HCT116 (cell line): ENCODE measurements around the gene SLIT1. TPM values are rescaled to one million over a fixed set of nuclear protein-coding genes. Genes with fewer than 3 reads are reported as not detected.

Experiments
- ATAC-seq: fragments of 200-7000 bp; cut with Tn5 transposase; 2 replicates; pipeline ENCODE4 v1.9.1; 2020; ENCODE audit warnings: mild to moderate bottlenecking, moderate library complexity
- BruUV-seq: library from RNA; stranded (reverse); fragments of 400-500 nt; replicated peaks from 2 replicates; lab custom pipeline; 2021; lab: Mats Ljungman, UMichigan
- CTCF ChIA-PET: fragments of 300-600 bp; sonication (Branson Sonifier 250); formaldehyde crosslinking; loops from one replicate; lab custom pipeline; 2021; ENCODE audit warnings: antibody characterized with exemption; lab: Charles Lee
- POLR2A ChIA-PET: fragments of 300-600, 350-600 bp; sonication (Branson Sonifier 250); formaldehyde crosslinking; loops from one replicate; lab custom pipeline; 2021; ENCODE audit warnings: antibody characterized with exemption; lab: Charles Lee
- RAD21 ChIA-PET, 2 experiments: fragments of 300-600 bp; sonication (Branson Sonifier 250); formaldehyde crosslinking; loops; one replicate each; lab custom pipeline; 2023; ENCODE audit warnings: low total read pairs in 2 of 2; ENCODE audit not compliant: uncharacterized antibody in 2 of 2, unreplicated experiment in 2 of 2, low non-redundant PET in 1 of 2; lab: Charles Lee
- DNase-seq: peaks from one replicate; pipeline ENCODE4 v3.0.0-alpha.2; 2010; ENCODE audit warnings: low read depth, low spot score
- H2AFZ ChIP-seq: fragments of 200-600 bp; shearing (Covaris generic), sonication (generic); 2 replicates; pipeline ENCODE4 v1.6.1; 2017; ENCODE audit warnings: low read depth, mixed run types, mixed read lengths, antibody characterized with exemption, low read length; ENCODE audit not compliant: poor library complexity, severe bottlenecking
- H3K27ac ChIP-seq: 2 replicates; pipeline ENCODE4 v1.5.1; 2012; ENCODE audit warnings: low read depth, low read length
- H3K27me3 ChIP-seq: fragments of 200-600 bp; sonication (generic); 2 replicates; pipeline ENCODE4 v1.6.1; 2016; ENCODE audit warnings: mixed run types, low read length, mixed read lengths; ENCODE audit not compliant: insufficient read depth
- H3K36me3 ChIP-seq, 2 experiments: fragments of 200-500 bp in 1 of 2; fragments of 200-600 bp in 1 of 2; sonication (Bioruptor generic) in 1 of 2; sonication (generic) in 1 of 2; 2 replicates each; pipeline versions ENCODE4 v1.5.1 to v1.6.1; 2014 to 2016; ENCODE audit warnings: low read length in 2 of 2, inconsistent platforms in 1 of 2, mixed read lengths in 1 of 2, mixed run types in 1 of 2; ENCODE audit not compliant: insufficient read depth in 2 of 2, control insufficient read depth in 1 of 2
- H3K4me1 ChIP-seq, 2 experiments: fragments of 200-600 bp in 1 of 2; sonication (generic) in 1 of 2; 2 replicates each; pipeline versions ENCODE4 v1.5.1 to v1.6.1; 2012 to 2017; ENCODE audit warnings: low read length in 2 of 2, inconsistent platforms in 1 of 2, mild to moderate bottlenecking in 1 of 2, mixed read lengths in 1 of 2, mixed run types in 1 of 2, moderate library complexity in 1 of 2; ENCODE audit not compliant: insufficient read depth in 2 of 2, control insufficient read depth in 1 of 2
- H3K4me2 ChIP-seq: fragments of 200-600 bp; sonication (generic); 2 replicates; pipeline ENCODE4 v1.6.1; 2017; ENCODE audit warnings: mixed run types, low read length, mixed read lengths
- H3K4me3 ChIP-seq, 2 experiments: fragments of 200-600 bp in 1 of 2; sonication (generic) in 1 of 2; replicated peaks in 1 of 2; 2 replicates each; pipeline ENCODE4 v1.5.1; 2011 to 2016; ENCODE audit warnings: low read length in 2 of 2, control low read depth in 1 of 2, low read depth in 1 of 2, mild to moderate bottlenecking in 1 of 2, mixed read lengths in 1 of 2, mixed run types in 1 of 2
- H3K79me2 ChIP-seq: fragments of 200-600 bp; sonication (generic); 2 replicates; pipeline ENCODE4 v1.6.1; 2017; ENCODE audit warnings: mild to moderate bottlenecking, mixed run types, low read length, moderate library complexity, mixed read lengths; ENCODE audit not compliant: insufficient read depth
- H3K9ac ChIP-seq: fragments of 200-600 bp; sonication (generic); 2 replicates; pipeline ENCODE4 v1.6.1; 2016; ENCODE audit warnings: low read length, mixed read lengths
- H3K9me2 ChIP-seq: fragments of 200-600 bp; sonication (generic), shearing (Covaris generic); 2 replicates; pipeline ENCODE4 v1.6.1; 2017; ENCODE audit warnings: mixed run types, mild to moderate bottlenecking, moderate library complexity; ENCODE audit not compliant: insufficient read depth
- H3K9me3 ChIP-seq, 2 experiments: fragments of 200-500 bp in 1 of 2; fragments of 200-600 bp in 1 of 2; sonication (Bioruptor generic) in 1 of 2; sonication (generic) in 1 of 2; 2 replicates each; pipeline ENCODE4 v1.6.1; 2014 to 2017; ENCODE audit warnings: low read length in 2 of 2, mixed read lengths in 2 of 2, inconsistent platforms in 1 of 2, low read depth in 1 of 2, mild to moderate bottlenecking in 1 of 2, mixed run types in 1 of 2, moderate library complexity in 1 of 2; ENCODE audit not compliant: control insufficient read depth in 1 of 2, insufficient read depth in 1 of 2
- H4K20me1 ChIP-seq: fragments of 200-600 bp; sonication (generic), shearing (Covaris generic); 2 replicates; pipeline ENCODE4 v1.6.1; 2017; ENCODE audit warnings: mixed run types, mild to moderate bottlenecking, moderate library complexity; ENCODE audit not compliant: insufficient read depth
- CBX3 ChIP-seq: IDR thresholded peaks from 2 replicates; pipeline ENCODE4 v1.6.1; 2012; ENCODE audit warnings: low read depth
- EGR1 ChIP-seq: IDR thresholded peaks from 2 replicates; pipeline ENCODE4 v1.6.1; 2012; ENCODE audit warnings: low read depth
- EZH2 ChIP-seq: fragments of 200-600 bp; sonication (generic); IDR thresholded peaks from 2 replicates; pipeline ENCODE4 v1.6.1; 2017; ENCODE audit warnings: antibody characterized with exemption, mixed run types
- REST ChIP-seq: IDR thresholded peaks from 2 replicates; pipeline ENCODE4 v1.6.1; 2012; ENCODE audit warnings: low read depth
- SP1 ChIP-seq: IDR thresholded peaks from 2 replicates; pipeline ENCODE4 v1.6.1; 2012; ENCODE audit warnings: low read depth
- TCF7L2 ChIP-seq: IDR thresholded peaks from 2 replicates; pipeline ENCODE4 v1.7.0; 2011; ENCODE audit warnings: borderline replicate concordance, inconsistent platforms; ENCODE audit not compliant: insufficient read depth, insufficient read length; ENCODE audit errors: extremely low read depth
- YY1 ChIP-seq: IDR thresholded peaks from 2 replicates; pipeline ENCODE4 v1.6.1; 2011; ENCODE audit warnings: low read length, low read depth, moderate library complexity, mild to moderate bottlenecking; ENCODE audit not compliant: insufficient replicate concordance; ENCODE audit errors: extremely low read depth
- ZFX ChIP-seq: fragments of 450-650 bp; IDR thresholded peaks from 2 replicates; pipeline ENCODE4 v1.6.1; 2017
- ZNF274 ChIP-seq: fragments of 200-500 bp; sonication (Bioruptor generic); IDR thresholded peaks from 2 replicates; pipeline ENCODE4 v1.6.1; 2014; ENCODE audit warnings: mild to moderate bottlenecking, low read depth, low read length, inconsistent platforms
- intact Hi-C: fragments of 100-400 bp; cut with micrococcal nuclease; formaldehyde crosslinking; loops from 2 replicates; pipeline ENCODE4 v1.10.0; 2022
- total RNA-seq: library from RNA; stranded (reverse); gene quantifications from one replicate; pipeline ENCODE4 v1.2.1, GENCODE V29; 2021; ENCODE audit not compliant: unreplicated experiment

Gene SLIT1
- total RNA-seq, 1 experiment from 2014 or later: 0.42 TPM

- intact Hi-C loops: no loop called here
- DNase-seq: no peak
- H3K27ac ChIP-seq: no peak overlapping the region
- H3K9ac ChIP-seq: no peak overlapping the region
- BruUV-seq: no TSS peak
- H3K36me3 ChIP-seq: no peaks in the 10 kb centered on the region
- no peak overlapping the region for H3K4me3 ChIP-seq
- ChIA-PET POLR2A (no interaction called here), RAD21 (no interaction called here)
- no peak for ATAC-seq
- H3K4me1 ChIP-seq: peaks cover 3 to 6% of the 10 kb centered on the region in 2 experiments; a peak in 1 of 4 replicates
- H3K9me3 ChIP-seq: no peaks in the 10 kb centered on the region
- H4K20me1 ChIP-seq: no peaks in the 10 kb centered on the region
- peaks cover 17% of the 10 kb centered on the region for H3K27me3 ChIP-seq
- H2AFZ ChIP-seq: no peak overlapping the region
- H3K4me2 ChIP-seq: no peak overlapping the region
- TF ChIP-seq EZH2 (no peak), REST (no peak), SP1 (no peak), TCF7L2 (no peak), ZNF274 (no peak), EGR1 (no peak), ZFX (no peak), CBX3 (no peak), YY1 (no peak)
- TF ChIP-seq, all 23 proteins: peak for 0
- CTCF ChIA-PET: no interaction called here
- H3K79me2 ChIP-seq: no peaks in the 10 kb centered on the region
- H3K9me2 ChIP-seq: no peaks in the 10 kb centered on the region
Measured at GRCh38 chr10:97144297-97144696, 41.5 kb downstream of the SLIT1 start.
